Measurements from ENCODE around the gene CLK2.
"Not testable (repeated sequence)": the region's sequence is repeated elsewhere in the genome, so short reads cannot be mapped to it uniquely, and the experiment has no call there.

Gene CLK2

DNA sequence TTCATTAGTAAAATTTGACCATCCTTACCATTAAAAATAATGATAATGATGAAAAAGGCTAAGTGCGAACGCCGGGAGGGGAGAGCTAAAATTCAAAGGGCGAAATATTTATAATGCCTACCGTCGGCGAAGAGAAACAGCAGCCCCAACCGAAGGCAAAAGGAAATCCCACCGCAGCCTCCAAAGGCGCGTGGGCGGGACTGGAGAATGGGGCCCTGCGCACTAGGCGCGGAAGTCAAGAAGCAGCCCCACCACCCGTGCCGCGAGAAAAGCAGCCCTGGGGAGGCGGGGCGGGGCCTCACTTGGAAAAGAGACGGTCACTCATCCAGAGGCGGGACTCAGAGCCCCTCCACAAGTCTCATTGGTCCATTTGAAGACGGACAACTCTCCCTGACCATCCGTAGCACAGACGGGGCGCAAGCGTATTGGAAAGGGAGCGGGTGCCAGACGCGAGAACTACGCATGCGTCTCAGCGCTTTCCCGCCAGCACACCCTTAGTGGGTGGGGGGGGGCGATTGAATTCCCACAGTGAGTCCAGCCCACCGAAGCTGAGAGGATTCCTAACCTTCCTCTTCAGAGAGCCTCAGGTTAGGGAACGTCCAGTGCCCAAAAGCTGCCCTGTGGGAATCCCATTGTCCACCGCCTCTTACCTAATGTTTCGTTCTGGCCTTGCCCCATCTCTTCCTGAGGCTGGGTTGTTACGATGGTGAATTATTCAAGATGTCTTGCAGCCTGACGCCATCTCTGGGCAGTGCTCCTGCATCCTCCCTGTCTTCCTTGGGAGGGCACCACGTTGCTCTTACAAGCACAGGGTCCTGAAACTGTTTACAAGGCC lies 45.8 kb downstream of the CLK2 start:
- Histone ChIP-seq H3K4me3 (ENCODE audit: insufficient read depth, low read depth, low read length) (peak overlapping the region; percentile 92), H3K36me3 (ENCODE audit: control insufficient read depth, insufficient read depth, low read length) (no peaks in the 10 kb centered on the region), H3K9me3 (ENCODE audit: control insufficient read depth, low read length) (no peaks in the 10 kb centered on the region), H3K27me3 (ENCODE audit: control insufficient read depth, insufficient read depth, low read length, poor library complexity, severe bottlenecking) (peaks cover 4% of the 10 kb centered on the region), H3K4me1 (ENCODE audit: control insufficient read depth, insufficient read depth, low read length) (peaks cover 15% of the 10 kb centered on the region), H3K27ac (ENCODE audit: insufficient read depth, low read depth, low read length, poor library complexity, severe bottlenecking) (peak overlapping the region; percentile 88)
- WGBS, 2 experiments = 1% methylated on average over 42 of the region's 42 CpGs

DNA sequence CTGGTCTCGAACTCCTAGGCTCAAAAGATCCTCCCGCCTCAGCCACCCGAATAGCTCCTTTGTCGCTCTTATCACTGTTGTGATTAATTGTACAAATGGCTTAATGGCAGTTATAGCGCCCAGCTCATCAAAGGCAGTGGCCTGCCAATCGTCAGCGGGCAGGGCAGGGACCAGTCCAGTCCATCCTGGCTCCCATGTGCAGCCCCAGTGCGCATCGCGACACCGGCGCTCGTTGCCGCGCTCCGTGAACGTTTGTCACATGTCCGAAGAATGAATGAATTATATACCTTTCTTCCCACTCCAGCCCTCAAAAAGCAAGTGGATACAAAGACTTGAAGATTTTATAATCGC lies 46.4 kb downstream of the CLK2 start:
- H3K27ac ChIP-seq (ENCODE audit: insufficient read depth, low read depth, low read length, poor library complexity, severe bottlenecking) = peak overlapping the region; percentile 88
- H3K9me3 ChIP-seq (ENCODE audit: control insufficient read depth, low read length) = no peaks in the 10 kb centered on the region
- H3K36me3 ChIP-seq (ENCODE audit: control insufficient read depth, insufficient read depth, low read length) = no peaks in the 10 kb centered on the region
- 0% methylated on average over 18 of the region's 19 CpGs for WGBS, 2 experiments
- H3K4me3 ChIP-seq (ENCODE audit: insufficient read depth, low read depth, low read length) = peak overlapping the region; percentile 92
- H3K4me1 ChIP-seq (ENCODE audit: control insufficient read depth, insufficient read depth, low read length) = peaks cover 15% of the 10 kb centered on the region
- H3K27me3 ChIP-seq (ENCODE audit: control insufficient read depth, insufficient read depth, low read length, poor library complexity, severe bottlenecking) = peaks cover 4% of the 10 kb centered on the region

DNA sequence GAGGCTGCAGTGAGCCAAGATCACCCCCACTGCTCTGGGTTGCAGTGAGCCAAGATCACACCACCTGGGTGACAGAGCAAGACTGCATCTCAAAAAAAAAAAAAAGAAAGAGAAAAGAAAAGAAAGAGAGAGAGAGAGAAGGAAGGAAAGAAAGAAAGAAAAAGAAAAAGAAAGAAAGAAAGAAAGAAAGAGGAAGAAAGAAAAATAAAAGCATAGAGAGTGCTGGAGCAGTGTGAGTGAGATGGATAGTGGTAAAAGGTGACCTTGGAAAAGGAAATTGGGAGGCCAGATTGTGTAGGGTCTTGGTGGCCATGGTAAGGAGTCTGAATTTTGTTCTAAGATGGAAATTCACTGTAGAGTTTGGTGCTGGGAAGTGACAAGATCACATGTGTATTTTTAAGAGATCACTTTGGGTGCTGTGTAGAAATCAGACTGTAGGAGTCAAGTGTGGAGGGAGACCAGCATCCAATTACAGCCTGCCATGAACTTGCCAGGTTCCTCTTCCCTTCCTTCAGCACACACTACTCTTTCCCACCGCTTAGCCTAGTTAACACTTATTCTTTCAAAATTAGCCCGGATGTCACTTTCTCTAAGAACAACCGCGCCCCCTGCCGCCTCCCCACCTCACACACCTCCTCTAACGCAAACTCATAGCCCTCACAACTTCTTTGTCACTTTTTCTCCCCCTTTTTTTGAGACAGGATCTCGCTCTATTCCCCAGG lies 47.0 kb downstream of the CLK2 start:
- peak overlapping the region; percentile 92 for H3K4me3 ChIP-seq (ENCODE audit: insufficient read depth, low read depth, low read length)
- H3K27me3 ChIP-seq (ENCODE audit: control insufficient read depth, insufficient read depth, low read length, poor library complexity, severe bottlenecking) = peaks cover 4% of the 10 kb centered on the region
- peak overlapping the region; percentile 88 for H3K27ac ChIP-seq (ENCODE audit: insufficient read depth, low read depth, low read length, poor library complexity, severe bottlenecking)
- 0 to 1% methylated on average over 7 of the region's 7 CpGs for WGBS, 2 experiments
- H3K9me3 ChIP-seq (ENCODE audit: control insufficient read depth, low read length) = no peaks in the 10 kb centered on the region
- H3K4me1 ChIP-seq (ENCODE audit: control insufficient read depth, insufficient read depth, low read length) = peaks cover 15% of the 10 kb centered on the region
- H3K36me3 ChIP-seq (ENCODE audit: control insufficient read depth, insufficient read depth, low read length) = no peaks in the 10 kb centered on the region

DNA sequence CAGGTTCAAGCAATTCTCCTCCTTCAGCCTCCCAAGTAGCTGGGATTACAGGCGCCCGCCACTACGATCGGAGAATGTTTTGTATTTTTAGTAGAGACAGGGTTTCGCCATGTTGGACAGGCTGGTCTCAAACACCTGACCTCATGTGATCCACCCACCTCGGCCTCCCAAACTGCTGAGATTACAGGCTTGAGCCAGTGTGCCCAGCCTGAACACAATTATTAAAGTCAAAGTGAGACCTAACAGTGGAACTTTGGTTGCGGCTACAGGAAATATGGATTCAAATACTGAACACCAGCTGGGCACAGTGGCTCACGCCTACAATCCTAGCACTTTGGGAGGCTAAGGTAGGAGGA lies 47.9 kb downstream of the CLK2 start:
- WGBS, 2 experiments = 94 to 96% methylated on average over 8 of the region's 8 CpGs
- H3K4me3 ChIP-seq (ENCODE audit: insufficient read depth, low read depth, low read length); H3K36me3 ChIP-seq (ENCODE audit: control insufficient read depth, insufficient read depth, low read length); H3K9me3 ChIP-seq (ENCODE audit: control insufficient read depth, low read length); H3K27me3 ChIP-seq (ENCODE audit: control insufficient read depth, insufficient read depth, low read length, poor library complexity, severe bottlenecking); H3K27ac ChIP-seq (ENCODE audit: insufficient read depth, low read depth, low read length, poor library complexity, severe bottlenecking): not testable (repeated sequence)
- peaks cover 15% of the 10 kb centered on the region for H3K4me1 ChIP-seq (ENCODE audit: control insufficient read depth, insufficient read depth, low read length)

DNA sequence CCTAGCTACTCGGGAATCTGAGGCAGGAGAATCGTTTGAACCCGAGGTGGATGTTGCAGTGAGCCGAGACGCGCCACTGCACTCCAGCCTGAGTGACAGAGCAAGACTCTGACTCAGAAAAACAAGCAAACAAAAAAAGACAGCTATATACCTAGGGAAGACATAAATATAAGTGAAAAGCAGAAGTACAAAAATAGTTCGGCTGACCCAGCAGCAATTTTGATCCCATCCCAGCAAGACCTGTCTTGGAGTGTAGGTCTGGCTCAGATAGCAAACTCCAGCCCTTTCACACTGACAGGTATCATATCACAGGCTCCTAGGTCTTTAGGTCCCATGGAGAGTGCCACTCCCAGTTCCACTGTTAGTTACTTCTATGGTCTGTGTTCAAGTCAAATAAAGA lies 50.3 kb downstream of the CLK2 start:
- H3K27ac ChIP-seq (ENCODE audit: insufficient read depth, low read depth, low read length, poor library complexity, severe bottlenecking) = no peak overlapping the region
- no peaks in the 10 kb centered on the region for H3K27me3 ChIP-seq (ENCODE audit: control insufficient read depth, insufficient read depth, low read length, poor library complexity, severe bottlenecking)
- no peak overlapping the region for H3K4me3 ChIP-seq (ENCODE audit: insufficient read depth, low read depth, low read length)
- peaks cover 13% of the 10 kb centered on the region for H3K4me1 ChIP-seq (ENCODE audit: control insufficient read depth, insufficient read depth, low read length)
- H3K9me3 ChIP-seq (ENCODE audit: control insufficient read depth, low read length) = no peaks in the 10 kb centered on the region
- WGBS, 2 experiments = 90 to 95% methylated on average over 7 of the region's 7 CpGs
- no peaks in the 10 kb centered on the region for H3K36me3 ChIP-seq (ENCODE audit: control insufficient read depth, insufficient read depth, low read length)

DNA sequence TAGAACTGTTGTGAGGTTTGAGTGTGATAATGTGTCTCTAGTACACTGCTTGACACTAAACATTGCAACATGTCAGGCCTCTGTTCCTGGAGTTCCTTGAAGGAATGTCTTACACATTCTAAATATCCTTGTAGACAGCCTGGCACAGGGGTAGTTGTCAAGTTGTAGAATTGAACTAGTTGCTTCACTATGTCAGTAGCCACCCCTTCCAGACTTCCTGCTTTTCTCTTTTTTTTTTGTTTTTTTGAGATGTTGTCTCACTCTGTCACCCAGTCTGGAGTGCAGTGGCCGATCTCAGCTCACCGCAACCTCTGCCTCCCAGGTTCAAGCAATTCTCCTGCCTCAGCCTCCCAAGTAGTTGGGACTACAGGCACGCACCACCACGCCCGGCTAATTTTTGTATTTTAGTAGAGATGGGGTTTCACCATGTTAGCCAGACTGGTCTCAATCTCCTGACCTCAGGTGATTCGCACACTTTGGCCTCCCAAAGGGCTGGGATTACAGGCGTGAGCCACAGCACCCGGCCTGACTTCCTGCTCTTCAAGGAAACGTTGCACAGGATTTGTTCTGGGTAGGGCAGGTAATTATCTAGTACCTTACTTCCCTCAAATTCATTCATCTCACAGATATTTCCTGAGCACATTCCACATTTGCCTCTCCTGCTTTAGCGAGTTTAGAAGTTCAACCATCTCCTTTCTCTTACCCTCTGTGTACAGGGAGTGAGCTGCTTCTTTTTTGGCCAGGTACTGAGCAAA lies 52.9 kb downstream of the CLK2 start:
- H3K9me3 ChIP-seq (ENCODE audit: control insufficient read depth, low read length); H3K4me1 ChIP-seq (ENCODE audit: control insufficient read depth, insufficient read depth, low read length); H3K4me3 ChIP-seq (ENCODE audit: insufficient read depth, low read depth, low read length); H3K27me3 ChIP-seq (ENCODE audit: control insufficient read depth, insufficient read depth, low read length, poor library complexity, severe bottlenecking); H3K36me3 ChIP-seq (ENCODE audit: control insufficient read depth, insufficient read depth, low read length); H3K27ac ChIP-seq (ENCODE audit: insufficient read depth, low read depth, low read length, poor library complexity, severe bottlenecking): not testable (repeated sequence)
- WGBS, 2 experiments = 92 to 95% methylated on average over 10 of the region's 10 CpGs

DNA sequence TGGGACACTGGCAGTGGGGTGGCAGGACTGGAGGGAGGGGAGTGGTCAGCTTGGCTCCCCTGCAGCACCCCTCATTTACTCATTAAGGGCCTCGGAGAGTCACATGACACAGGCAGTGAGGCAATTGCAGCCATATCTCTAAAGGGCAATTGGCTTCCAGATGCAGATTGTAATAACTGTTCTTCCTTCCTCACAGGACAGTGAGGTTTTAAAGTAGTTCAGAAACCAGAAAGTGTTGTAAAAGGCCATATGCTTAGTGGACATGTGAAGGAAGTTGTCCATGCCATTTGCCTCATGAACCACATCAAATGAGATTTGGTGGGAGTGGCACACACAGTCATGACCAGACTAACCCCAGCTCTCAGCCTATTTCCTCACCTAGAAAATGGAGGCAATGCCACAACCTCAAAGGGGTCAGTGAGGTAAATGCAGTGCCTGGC lies 53.7 kb downstream of the CLK2 start:
- Histone ChIP-seq H3K27ac (ENCODE audit: insufficient read depth, low read depth, low read length, poor library complexity, severe bottlenecking) (no peak overlapping the region), H3K4me1 (ENCODE audit: control insufficient read depth, insufficient read depth, low read length) (no peaks in the 10 kb centered on the region), H3K36me3 (ENCODE audit: control insufficient read depth, insufficient read depth, low read length) (no peaks in the 10 kb centered on the region), H3K9me3 (ENCODE audit: control insufficient read depth, low read length) (no peaks in the 10 kb centered on the region), H3K4me3 (ENCODE audit: insufficient read depth, low read depth, low read length) (no peak overlapping the region), H3K27me3 (ENCODE audit: control insufficient read depth, insufficient read depth, low read length, poor library complexity, severe bottlenecking) (no peaks in the 10 kb centered on the region)
- 43 to 57% methylated on average over 1 of the region's 1 CpG for WGBS, 2 experiments

DNA sequence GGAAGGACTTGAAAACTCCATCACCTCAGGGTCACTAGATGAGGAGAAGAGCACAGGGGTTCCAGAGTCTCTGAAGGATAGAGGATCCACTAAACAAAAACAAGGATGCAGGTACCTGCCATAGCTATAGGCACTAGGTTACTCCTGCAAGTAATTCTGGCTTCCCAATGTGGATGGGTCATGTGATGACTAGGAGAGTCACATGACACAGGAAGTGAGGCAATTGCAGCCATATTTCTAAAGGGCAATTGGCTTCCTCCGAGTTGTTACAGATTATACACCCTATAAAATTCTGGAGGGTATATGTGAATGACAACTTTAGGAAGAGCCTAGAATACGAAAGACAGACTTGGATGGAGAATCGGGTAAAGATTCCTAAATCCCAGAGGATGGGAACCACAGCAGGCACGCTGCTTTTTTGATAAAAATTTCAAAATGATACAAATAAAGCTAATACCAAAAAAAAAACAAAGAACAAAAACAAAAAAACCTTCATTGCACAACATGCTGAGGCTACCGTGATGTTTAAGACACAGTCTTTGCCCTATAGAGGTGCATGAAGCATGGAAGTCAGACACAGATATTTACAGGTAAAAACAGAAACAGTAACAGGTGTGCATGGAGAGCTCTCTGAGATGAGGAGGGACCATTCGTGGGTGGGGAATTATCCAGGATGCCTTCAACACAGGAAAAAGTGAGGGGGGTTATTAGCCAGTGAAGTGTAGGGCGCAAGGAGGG lies 54.3 kb downstream of the CLK2 start:
- WGBS, 2 experiments = 63 to 77% methylated on average over 7 of the region's 7 CpGs
- Histone ChIP-seq H3K36me3 (ENCODE audit: control insufficient read depth, insufficient read depth, low read length) (no peaks in the 10 kb centered on the region), H3K4me1 (ENCODE audit: control insufficient read depth, insufficient read depth, low read length) (no peaks in the 10 kb centered on the region), H3K27me3 (ENCODE audit: control insufficient read depth, insufficient read depth, low read length, poor library complexity, severe bottlenecking) (no peaks in the 10 kb centered on the region), H3K9me3 (ENCODE audit: control insufficient read depth, low read length) (no peaks in the 10 kb centered on the region), H3K27ac (ENCODE audit: insufficient read depth, low read depth, low read length, poor library complexity, severe bottlenecking) (no peak overlapping the region), H3K4me3 (ENCODE audit: insufficient read depth, low read depth, low read length) (peak overlapping the region; percentile 10)

DNA sequence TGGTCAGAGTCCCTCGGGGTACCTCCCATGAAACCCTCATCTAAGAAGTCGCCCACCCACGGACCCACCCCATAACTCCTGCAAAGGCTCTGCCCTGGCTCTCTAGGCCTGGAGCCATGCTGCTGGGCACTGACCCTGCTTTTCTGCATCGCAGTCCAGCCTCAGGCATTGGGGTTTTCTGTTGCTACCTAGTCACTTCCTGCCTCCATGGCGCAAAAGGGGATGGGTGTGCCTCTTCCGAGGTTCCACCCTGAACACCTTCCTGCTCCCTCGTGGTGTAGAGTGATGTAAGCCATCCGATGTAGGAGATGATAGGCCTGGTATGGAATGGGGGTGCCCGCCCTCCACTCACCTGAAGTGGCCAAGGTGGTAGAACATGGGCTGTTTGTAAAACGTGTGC lies 58.6 kb downstream of the CLK2 start:
- not testable (repeated sequence) for H3K9me3 ChIP-seq (ENCODE audit: control insufficient read depth, low read length); H3K4me1 ChIP-seq (ENCODE audit: control insufficient read depth, insufficient read depth, low read length); H3K4me3 ChIP-seq (ENCODE audit: insufficient read depth, low read depth, low read length); H3K27ac ChIP-seq (ENCODE audit: insufficient read depth, low read depth, low read length, poor library complexity, severe bottlenecking); H3K27me3 ChIP-seq (ENCODE audit: control insufficient read depth, insufficient read depth, low read length, poor library complexity, severe bottlenecking); H3K36me3 ChIP-seq (ENCODE audit: control insufficient read depth, insufficient read depth, low read length)
- 87 to 92% methylated on average over 2 to 7 of the region's 10 CpGs for WGBS, 2 experiments
